ENCODE results near the gene ESAM.
"Not testable (repeated sequence)": the region's sequence is repeated elsewhere in the genome, so short reads cannot be mapped to it uniquely, and the experiment has no call there.

Gene ESAM

GRCh38 chr11:124793466-124794278 lies 31.6 kb upstream of the ESAM start:
- peak; percentile 56 to 76 for DNase-seq (ENCODE audit: low read depth in 1 of 2, low spot score in 1 of 2)
- no peak for TF ChIP-seq JUND (IDR thresholded peaks at IDR 0.05; ENCODE audit: low read depth)
- in situ Hi-C loops (cut with HindIII; ENCODE audit: low pct_unique_long_range_greater_than_20kb, low sequenced_read_pairs), result no loop called here

- no peak for DNase-seq (ENCODE audit: low read depth in 1 of 2, low spot score in 1 of 2)
- TF ChIP-seq JUND (IDR thresholded peaks at IDR 0.05; ENCODE audit: low read depth), result no peak
- in situ Hi-C loops (cut with HindIII; ENCODE audit: low pct_unique_long_range_greater_than_20kb, low sequenced_read_pairs), result no loop called here
Measured at GRCh38 chr11:124791626-124792341, 29.7 kb upstream of the ESAM start.

- in situ Hi-C loops (cut with HindIII; ENCODE audit: low pct_unique_long_range_greater_than_20kb, low sequenced_read_pairs), result no loop called here
- TF ChIP-seq JUND (IDR thresholded peaks at IDR 0.05; ENCODE audit: low read depth), result no peak
- DNase-seq (ENCODE audit: low read depth in 1 of 2, low spot score in 1 of 2), result no peak
Measured at GRCh38 chr11:124788521-124788920, 26.4 kb upstream of the ESAM start.

- no peak for TF ChIP-seq JUND (IDR thresholded peaks at IDR 0.05; ENCODE audit: low read depth)
- in situ Hi-C loops (cut with HindIII; ENCODE audit: low pct_unique_long_range_greater_than_20kb, low sequenced_read_pairs), result no loop called here
- DNase-seq (ENCODE audit: low read depth in 1 of 2, low spot score in 1 of 2), result no peak
Measured at GRCh38 chr11:124784051-124784450, 22.0 kb upstream of the ESAM start.

GRCh38 chr11:124783002-124783401 lies 20.9 kb upstream of the ESAM start:
- in situ Hi-C loops (cut with HindIII; ENCODE audit: low pct_unique_long_range_greater_than_20kb, low sequenced_read_pairs), result no loop called here
- DNase-seq (ENCODE audit: low read depth in 1 of 2, low spot score in 1 of 2), result no peak
- no peak for TF ChIP-seq JUND (IDR thresholded peaks at IDR 0.05; ENCODE audit: low read depth)

GRCh38 chr11:124779568-124779967 lies 17.5 kb upstream of the ESAM start:
- DNase-seq (ENCODE audit: low read depth in 1 of 2, low spot score in 1 of 2), result no peak
- no peak for TF ChIP-seq JUND (IDR thresholded peaks at IDR 0.05; ENCODE audit: low read depth)
- in situ Hi-C loops (cut with HindIII; ENCODE audit: low pct_unique_long_range_greater_than_20kb, low sequenced_read_pairs), result no loop called here

- TF ChIP-seq JUND (IDR thresholded peaks at IDR 0.05; ENCODE audit: low read depth), result no peak
- DNase-seq (ENCODE audit: low read depth in 1 of 2, low spot score in 1 of 2), result peak in 1 of 2 experiments; percentile 51
- in situ Hi-C loops (cut with HindIII; ENCODE audit: low pct_unique_long_range_greater_than_20kb, low sequenced_read_pairs), result no loop called here
Measured at GRCh38 chr11:124778281-124778680, 16.2 kb upstream of the ESAM start.

- no peak for TF ChIP-seq JUND (IDR thresholded peaks at IDR 0.05; ENCODE audit: low read depth)
- in situ Hi-C loops (cut with HindIII; ENCODE audit: low pct_unique_long_range_greater_than_20kb, low sequenced_read_pairs), result no loop called here
Measured at GRCh38 chr11:124776865-124777645, 15.0 kb upstream of the ESAM start.

GRCh38 chr11:124770959-124771358 lies 8.9 kb upstream of the ESAM start:
- in situ Hi-C loops (cut with HindIII; ENCODE audit: low pct_unique_long_range_greater_than_20kb, low sequenced_read_pairs); DNase-seq (ENCODE audit: low read depth in 1 of 2, low spot score in 1 of 2): not testable (repeated sequence)

More at GRCh38 chr11:124776865-124777645, 15.0 kb upstream of the ESAM start:
- DNase-seq (ENCODE audit: low read depth in 1 of 2, low spot score in 1 of 2), result no peak

GRCh38 chr11:124769806-124770774 lies 8.0 kb upstream of the ESAM start:
- DNase-seq (ENCODE audit: low read depth in 1 of 2, low spot score in 1 of 2), result no peak
- no peak for TF ChIP-seq JUND (IDR thresholded peaks at IDR 0.05; ENCODE audit: low read depth)
- in situ Hi-C loops (cut with HindIII; ENCODE audit: low pct_unique_long_range_greater_than_20kb, low sequenced_read_pairs), result no loop called here

- no peak for TF ChIP-seq JUND (IDR thresholded peaks at IDR 0.05; ENCODE audit: low read depth)
- DNase-seq (ENCODE audit: low read depth in 1 of 2, low spot score in 1 of 2), result no peak
- in situ Hi-C loops (cut with HindIII; ENCODE audit: low pct_unique_long_range_greater_than_20kb, low sequenced_read_pairs), result no loop called here
Measured at GRCh38 chr11:124768914-124769313, 6.8 kb upstream of the ESAM start.

GRCh38 chr11:124766156-124766555 lies 4.1 kb upstream of the ESAM start:
- in situ Hi-C loops (cut with HindIII; ENCODE audit: low pct_unique_long_range_greater_than_20kb, low sequenced_read_pairs), result no loop called here
- TF ChIP-seq JUND (IDR thresholded peaks at IDR 0.05; ENCODE audit: low read depth), result no peak
- DNase-seq (ENCODE audit: low read depth in 1 of 2, low spot score in 1 of 2), result no peak

Data from T47D (cell line).